GM19455 (cell line): ENCODE results near the gene HSD17B2.
"Not testable (repeated sequence)": the region's sequence is repeated elsewhere in the genome, so short reads cannot be mapped to it uniquely, and the experiment has no call there.

Source experiments
- ATAC-seq: cut with Tn5 transposase; IDR thresholded peaks from one replicate; pipeline ENCODE4 v1.9.1; 2021; ENCODE audit not compliant: unreplicated experiment

HSD17B2 gene

GRCh38 chr16:82118749-82119148 is 83.7 kb downstream of the HSD17B2 start:
- ATAC-seq: no peak

DNA sequence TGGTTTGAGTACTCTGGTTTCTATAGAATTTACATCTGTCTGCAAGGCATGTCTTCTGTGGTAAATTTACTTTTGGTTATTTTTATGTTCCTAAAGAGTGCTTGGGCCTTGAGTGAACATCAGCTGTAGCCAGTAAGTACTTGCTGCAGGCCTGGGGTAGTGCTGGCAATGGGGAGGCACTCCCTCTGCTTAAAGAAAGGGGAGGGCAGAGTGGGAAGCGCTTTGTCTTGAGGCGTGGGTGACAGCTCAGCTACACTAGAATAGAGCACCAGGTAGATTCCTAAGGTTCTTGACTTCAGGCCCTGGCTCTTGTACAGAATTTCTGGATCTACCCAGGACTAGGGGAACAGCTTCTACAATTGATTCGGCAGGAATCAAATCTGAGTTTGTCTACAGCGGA is 84.4 kb downstream of the HSD17B2 start:
- ATAC-seq: no peak

DNA sequence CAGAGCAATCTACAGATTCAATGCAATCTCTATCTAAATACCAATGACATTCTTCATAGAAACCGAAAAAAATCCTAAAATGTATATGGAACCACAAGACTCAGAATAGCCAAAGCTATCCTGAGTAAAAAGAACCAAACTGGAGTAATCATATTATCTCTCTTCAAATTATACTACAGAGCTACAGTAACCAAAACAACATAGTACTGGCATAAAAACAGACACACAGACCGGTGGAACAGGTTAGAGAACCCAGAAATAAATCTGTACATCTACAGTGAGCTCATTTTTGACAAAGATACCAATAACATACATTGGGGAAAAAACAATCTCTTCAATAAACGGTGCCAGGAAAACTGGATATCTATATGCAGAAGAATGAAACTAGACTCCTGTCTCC is 89.6 kb downstream of the HSD17B2 start:
- no peak for ATAC-seq

GRCh38 chr16:82129881-82130280 is 94.8 kb downstream of the HSD17B2 start:
- no peak for ATAC-seq

DNA sequence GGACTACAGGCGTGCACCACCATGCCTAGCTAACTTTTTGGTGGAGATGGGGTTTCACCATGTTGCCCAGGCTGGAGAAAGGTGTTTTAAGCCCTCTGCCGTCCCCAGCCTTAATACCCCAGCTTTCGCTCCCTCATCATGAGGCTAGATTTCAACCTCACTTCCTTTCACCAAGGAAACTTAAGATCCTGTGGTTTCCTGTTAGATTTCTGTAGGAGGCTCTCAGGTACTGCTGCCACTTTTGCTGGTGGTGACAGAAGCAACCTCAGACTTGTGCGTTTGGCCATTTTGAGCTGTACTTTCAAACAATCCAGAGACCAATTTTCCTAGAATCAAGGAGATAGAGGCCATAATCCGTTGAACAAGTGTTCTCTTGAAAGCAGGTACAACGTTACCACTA is 98.7 kb downstream of the HSD17B2 start:
- ATAC-seq: no peak

DNA sequence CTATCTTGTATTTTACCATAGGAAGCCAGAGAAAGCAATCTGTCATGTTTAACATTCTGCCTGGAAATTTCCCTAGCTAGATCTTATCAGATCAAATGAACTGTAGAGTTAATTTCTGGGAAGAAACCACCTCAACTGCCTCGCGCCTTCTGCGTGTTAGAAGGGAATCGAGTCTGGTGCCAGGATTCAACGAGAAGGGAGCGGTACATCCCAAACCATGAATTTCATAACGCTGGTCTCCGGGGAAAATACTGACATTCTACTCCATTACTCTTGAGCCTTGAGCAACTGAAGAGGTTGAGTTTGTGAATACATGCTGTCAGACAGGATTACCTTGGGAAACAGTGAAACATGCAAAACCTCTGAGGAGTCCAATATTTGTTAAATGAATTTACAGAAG is 99.8 kb downstream of the HSD17B2 start:
- no peak for ATAC-seq

DNA sequence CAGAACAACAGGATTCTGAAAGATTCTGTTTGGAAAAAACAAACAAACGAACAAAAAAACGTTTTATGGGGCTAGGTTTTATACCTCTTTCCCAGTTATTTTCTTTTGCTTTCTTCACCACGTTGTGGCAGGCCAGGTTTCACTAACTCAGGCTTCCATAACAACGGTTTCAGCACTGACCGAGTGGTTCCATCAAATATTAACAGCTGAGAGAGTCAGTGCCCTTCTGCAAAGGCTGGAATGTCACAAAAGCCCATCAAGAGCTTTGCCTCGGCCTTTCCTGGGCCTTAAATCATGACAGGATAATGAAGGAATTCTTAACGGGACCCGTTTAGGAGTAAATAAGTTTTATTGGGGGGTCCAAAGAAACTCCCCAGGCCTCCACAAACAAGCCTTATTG is 100.8 kb downstream of the HSD17B2 start:
- no peak for ATAC-seq

DNA sequence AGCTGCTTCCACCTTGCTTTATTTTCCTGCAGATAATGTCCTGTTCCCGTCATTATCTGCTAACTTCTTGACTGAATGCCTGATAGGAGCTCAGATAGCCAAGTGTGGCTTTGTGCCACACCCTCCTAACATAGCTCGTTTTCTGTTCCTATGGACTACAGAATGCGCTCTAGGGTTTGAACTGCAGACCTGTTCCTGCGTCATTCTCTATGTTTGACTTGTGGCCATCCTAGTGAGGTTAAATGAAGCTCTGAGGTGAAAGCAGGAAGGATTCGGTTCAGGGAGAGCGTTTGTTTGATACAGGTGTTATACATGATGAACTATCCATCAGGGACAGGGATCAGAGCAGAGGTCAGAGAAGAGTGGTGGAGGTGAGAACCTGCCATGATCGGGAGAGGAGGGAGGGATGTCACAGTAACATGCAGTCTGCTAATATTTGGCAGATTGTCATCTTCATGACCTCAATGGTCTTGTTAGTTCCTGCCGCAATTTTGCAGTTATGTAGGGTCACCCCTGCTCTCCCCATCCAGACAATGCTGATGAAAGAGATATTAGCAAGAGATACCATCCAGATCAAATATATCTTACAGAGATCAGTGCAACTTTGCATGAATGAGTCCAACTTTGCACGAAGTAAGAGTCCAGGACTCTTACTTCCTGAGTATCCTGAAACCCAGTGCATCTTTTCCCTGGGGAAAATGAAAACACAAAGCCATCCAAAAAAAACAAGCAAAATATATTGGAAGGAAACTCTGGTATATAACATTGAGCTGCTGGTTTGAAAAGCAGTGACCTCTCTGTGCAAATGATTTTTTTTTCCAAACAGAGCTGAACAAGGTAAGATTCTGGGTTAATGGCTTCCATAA is 102.1 kb downstream of the HSD17B2 start:
- ATAC-seq: no peak

GRCh38 chr16:82137822-82138167 is 102.7 kb downstream of the HSD17B2 start:
- no peak for ATAC-seq

GRCh38 chr16:82138478-82139285 is 103.6 kb downstream of the HSD17B2 start:
- ATAC-seq: no peak

GRCh38 chr16:82139286-82139571 is 104.2 kb downstream of the HSD17B2 start:
- ATAC-seq: not testable (repeated sequence)

GRCh38 chr16:82146556-82146955 is 111.5 kb downstream of the HSD17B2 start:
- ATAC-seq: no peak

DNA sequence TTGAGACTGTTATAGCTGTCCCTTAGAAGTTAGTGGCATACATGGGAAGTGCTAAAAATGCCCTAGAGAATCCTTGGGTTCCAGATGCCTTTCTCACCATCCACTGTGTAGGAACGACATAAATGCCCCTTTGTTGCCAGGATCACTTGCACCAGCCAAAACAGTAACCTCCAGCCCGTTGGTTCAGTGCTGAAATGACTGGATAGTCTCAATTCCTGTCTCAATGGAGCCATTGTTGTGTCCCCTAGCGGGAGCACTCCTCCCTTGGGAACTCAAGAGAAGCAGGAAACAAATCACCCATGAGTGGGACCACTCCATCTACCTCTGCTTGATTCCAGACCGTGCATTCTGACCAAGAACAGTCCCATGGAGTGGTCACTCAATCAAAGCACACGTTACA is 111.9 kb downstream of the HSD17B2 start:
- ATAC-seq: no peak

DNA sequence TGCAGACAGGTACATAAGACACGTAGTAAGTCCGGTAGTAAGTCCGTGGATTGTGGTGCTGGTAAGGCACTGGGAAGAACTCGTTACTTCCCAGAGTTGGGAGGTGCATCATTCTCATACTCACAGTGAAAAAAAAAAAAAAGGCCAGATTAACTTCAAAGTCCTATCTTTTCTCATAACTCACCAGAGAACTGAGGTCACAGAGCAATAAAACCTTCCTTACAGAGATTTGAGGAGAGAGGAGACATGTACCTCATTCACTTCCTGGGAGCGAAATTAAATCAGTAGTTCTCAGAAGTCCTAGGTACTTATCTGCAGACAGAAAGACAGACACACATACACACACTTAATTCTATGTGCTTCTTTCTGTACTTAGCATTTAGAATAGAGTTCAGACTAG is 112.5 kb downstream of the HSD17B2 start:
- ATAC-seq: no peak
